OCI-LY3 (cell line): ENCODE results near the gene MAP1B.

ENCODE experiments used
- H2AFZ ChIP-seq: fragments of 200-600, 300-600 bp; shearing (Covaris generic); 2 replicates; pipeline ENCODE4 v1.6.0; 2014; ENCODE audit warnings: antibody characterized with exemption, low read depth, low read length
- H3K27ac ChIP-seq: fragments of 200-600, 300-600 bp; sonication (generic); 2 replicates; pipeline ENCODE4 v1.5.1; 2014; ENCODE audit warnings: mild to moderate bottlenecking, low read length, moderate library complexity, mixed read lengths
- H3K27me3 ChIP-seq: fragments of 200-600, 300-600 bp; sonication (generic); 2 replicates; pipeline ENCODE4 v1.6.1; 2014; ENCODE audit warnings: low read depth, low read length, mixed read lengths
- H3K36me3 ChIP-seq: fragments of 200-600, 300-600 bp; sonication (generic); replicated peaks from 2 replicates; pipeline ENCODE3; 2014; ENCODE audit warnings: low read depth, low read length, mixed read lengths
- H3K4me1 ChIP-seq: fragments of 300-600, 200-600 bp; sonication (generic); 2 replicates; pipeline ENCODE4 v1.6.1; 2014; ENCODE audit warnings: low read length, mixed read lengths
- H3K4me2 ChIP-seq: fragments of 200-600, 300-600 bp; sonication (generic); 2 replicates; pipeline ENCODE4 v1.6.1; 2014; ENCODE audit warnings: low read length, mixed read lengths
- H3K4me3 ChIP-seq: fragments of 300-600, 200-600 bp; sonication (generic); 2 replicates; pipeline ENCODE4 v1.5.1; 2014; ENCODE audit warnings: antibody characterized with exemption, mild to moderate bottlenecking, low read length, moderate library complexity
- H3K79me2 ChIP-seq: fragments of 300-600, 200-600 bp; shearing (Covaris generic); 2 replicates; pipeline ENCODE4 v1.6.1; 2014; ENCODE audit warnings: mild to moderate bottlenecking, low read length, mixed read lengths
- H3K9ac ChIP-seq: fragments of 300-600, 200-600 bp; shearing (Covaris generic); 2 replicates; pipeline ENCODE4 v1.6.0; 2014; ENCODE audit warnings: mild to moderate bottlenecking, low read length, moderate library complexity
- H3K9me3 ChIP-seq: fragments of 200-600, 300-600 bp; shearing (Covaris generic); 2 replicates; pipeline ENCODE4 v1.6.1; 2014; ENCODE audit warnings: low read length, mixed read lengths; ENCODE audit not compliant: insufficient read depth
- H4K20me1 ChIP-seq: fragments of 200-600, 300-600 bp; sonication (generic); 2 replicates; pipeline ENCODE4 v1.6.1; 2016; ENCODE audit warnings: low read length, mixed read lengths; ENCODE audit not compliant: insufficient read depth
- EZH2phosphoT487 ChIP-seq: fragments of 200-600 bp; shearing (Covaris generic); IDR thresholded peaks from 2 replicates; pipeline ENCODE4 v1.6.1; 2018; ENCODE audit warnings: antibody characterized with exemption, mixed run types, low read depth
- TF ChIP-seq, protein P1 (sequence below): fragments of 200-600, 300-600 bp; sonication (generic); IDR thresholded peaks from 2 replicates; pipeline ENCODE4 v1.5.1; 2014; ENCODE audit warnings: antibody characterized with exemption, low read length, low read depth

MAP1B gene

GRCh38 chr5:72204946-72205345, 97.7 kb downstream of the MAP1B start:
- no peaks in the 10 kb centered on the region for H3K36me3 ChIP-seq
- H3K79me2 ChIP-seq, result no peaks in the 10 kb centered on the region
- H3K4me2 ChIP-seq, result no peak overlapping the region
- H4K20me1 ChIP-seq, result no peaks in the 10 kb centered on the region
- H3K9me3 ChIP-seq, result no peaks in the 10 kb centered on the region
- H3K27ac ChIP-seq, result no peak overlapping the region
- TF ChIP-seq, protein P1, sequence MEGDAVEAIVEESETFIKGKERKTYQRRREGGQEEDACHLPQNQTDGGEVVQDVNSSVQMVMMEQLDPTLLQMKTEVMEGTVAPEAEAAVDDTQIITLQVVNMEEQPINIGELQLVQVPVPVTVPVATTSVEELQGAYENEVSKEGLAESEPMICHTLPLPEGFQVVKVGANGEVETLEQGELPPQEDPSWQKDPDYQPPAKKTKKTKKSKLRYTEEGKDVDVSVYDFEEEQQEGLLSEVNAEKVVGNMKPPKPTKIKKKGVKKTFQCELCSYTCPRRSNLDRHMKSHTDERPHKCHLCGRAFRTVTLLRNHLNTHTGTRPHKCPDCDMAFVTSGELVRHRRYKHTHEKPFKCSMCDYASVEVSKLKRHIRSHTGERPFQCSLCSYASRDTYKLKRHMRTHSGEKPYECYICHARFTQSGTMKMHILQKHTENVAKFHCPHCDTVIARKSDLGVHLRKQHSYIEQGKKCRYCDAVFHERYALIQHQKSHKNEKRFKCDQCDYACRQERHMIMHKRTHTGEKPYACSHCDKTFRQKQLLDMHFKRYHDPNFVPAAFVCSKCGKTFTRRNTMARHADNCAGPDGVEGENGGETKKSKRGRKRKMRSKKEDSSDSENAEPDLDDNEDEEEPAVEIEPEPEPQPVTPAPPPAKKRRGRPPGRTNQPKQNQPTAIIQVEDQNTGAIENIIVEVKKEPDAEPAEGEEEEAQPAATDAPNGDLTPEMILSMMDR, result no peak
- no peak for TF ChIP-seq EZH2phosphoT487
- no peaks in the 10 kb centered on the region for H3K27me3 ChIP-seq
- no peak overlapping the region for H2AFZ ChIP-seq
- no peak overlapping the region for H3K4me3 ChIP-seq
- H3K9ac ChIP-seq, result no peak overlapping the region
- no peaks in the 10 kb centered on the region for H3K4me1 ChIP-seq

GRCh38 chr5:72205431-72206009, 98.2 kb downstream of the MAP1B start:
- Histone ChIP-seq H3K4me2 (no peak overlapping the region), H4K20me1 (no peaks in the 10 kb centered on the region), H3K4me3 (no peak overlapping the region), H3K36me3 (no peaks in the 10 kb centered on the region), H3K9ac (no peak overlapping the region), H3K27me3 (no peaks in the 10 kb centered on the region), H2AFZ (no peak overlapping the region), H3K27ac (no peak overlapping the region), H3K79me2 (no peaks in the 10 kb centered on the region), H3K4me1 (no peaks in the 10 kb centered on the region), H3K9me3 (no peaks in the 10 kb centered on the region)
- no peak for TF ChIP-seq EZH2phosphoT487
- TF ChIP-seq, protein P1, result no peak

GRCh38 chr5:72206160-72206559, 98.9 kb downstream of the MAP1B start:
- TF ChIP-seq, protein P1, result no peak
- no peak for TF ChIP-seq EZH2phosphoT487
- H3K9ac ChIP-seq, result no peak overlapping the region
- no peak overlapping the region for H3K27ac ChIP-seq

GRCh38 chr5:72206994-72207393, 99.7 kb downstream of the MAP1B start:
- H2AFZ ChIP-seq, result no peak overlapping the region
- no peaks in the 10 kb centered on the region for H3K4me1 ChIP-seq
- H3K9ac ChIP-seq, result no peak overlapping the region
- TF ChIP-seq, protein P1, result no peak
- no peak for TF ChIP-seq EZH2phosphoT487
- H4K20me1 ChIP-seq, result no peaks in the 10 kb centered on the region
- H3K9me3 ChIP-seq, result no peaks in the 10 kb centered on the region
- H3K4me2 ChIP-seq, result no peak overlapping the region
- H3K79me2 ChIP-seq, result no peaks in the 10 kb centered on the region
- no peaks in the 10 kb centered on the region for H3K36me3 ChIP-seq
- no peak overlapping the region for H3K27ac ChIP-seq
- no peak overlapping the region for H3K4me3 ChIP-seq
- H3K27me3 ChIP-seq, result no peaks in the 10 kb centered on the region

More at GRCh38 chr5:72206160-72206559, 98.9 kb downstream of the MAP1B start:
- Histone ChIP-seq H3K9me3 (no peaks in the 10 kb centered on the region), H3K27me3 (no peaks in the 10 kb centered on the region), H3K36me3 (no peaks in the 10 kb centered on the region), H3K4me2 (no peak overlapping the region), H2AFZ (no peak overlapping the region), H4K20me1 (no peaks in the 10 kb centered on the region), H3K4me1 (no peaks in the 10 kb centered on the region), H3K79me2 (no peaks in the 10 kb centered on the region), H3K4me3 (no peak overlapping the region)
